Measurements from ENCODE around the gene SRY.
"Not testable (repeated sequence)": the region's sequence is repeated elsewhere in the genome, so short reads cannot be mapped to it uniquely, and the experiment has no call there.

SRY gene

DNA sequence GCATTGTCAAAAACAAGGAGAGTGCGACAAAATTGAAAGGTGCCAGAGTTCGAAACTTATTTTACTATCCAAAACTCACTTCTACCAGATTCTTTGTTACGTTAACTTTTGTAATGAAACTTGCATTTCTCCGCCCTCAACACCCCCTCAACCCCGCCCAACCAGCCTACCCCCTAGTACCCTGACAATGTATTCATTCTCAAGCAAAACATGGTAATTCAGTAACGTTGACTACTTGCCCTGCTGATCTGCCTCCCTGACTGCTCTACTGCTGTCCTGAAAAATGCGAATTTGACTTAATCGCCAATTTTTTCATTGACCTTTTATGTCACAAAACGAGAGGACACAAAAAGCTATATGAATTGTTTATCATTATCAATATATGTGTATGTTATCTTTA is at the start of gene SRY:
Gene SRY, minus strand, starts transcription at position 83 of the 400 bp plus-strand sequence. Its CDS starts 79 bp downstream, at position 4.
- no peak for DNase-seq

DNA sequence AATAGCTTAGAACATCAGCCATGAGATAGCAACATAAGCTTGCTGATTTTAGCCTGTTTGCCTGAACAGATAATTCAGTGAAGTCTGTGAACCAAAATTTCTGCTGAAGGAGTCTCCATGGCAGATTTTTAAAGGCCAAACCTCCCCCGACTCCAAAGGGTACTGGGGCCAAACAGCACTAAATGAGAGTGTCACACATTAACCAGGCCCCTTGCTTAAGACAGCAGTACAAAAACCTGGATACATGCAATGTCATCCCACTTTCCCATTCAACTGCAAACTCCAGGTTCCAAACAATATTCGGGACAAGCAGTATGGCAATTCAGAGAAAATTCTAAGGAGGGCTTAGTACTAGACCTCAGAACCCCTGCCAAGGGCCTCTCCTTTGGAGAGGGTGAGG is 49.6 kb upstream of the SRY start:
- DNase-seq: no peak

DNA sequence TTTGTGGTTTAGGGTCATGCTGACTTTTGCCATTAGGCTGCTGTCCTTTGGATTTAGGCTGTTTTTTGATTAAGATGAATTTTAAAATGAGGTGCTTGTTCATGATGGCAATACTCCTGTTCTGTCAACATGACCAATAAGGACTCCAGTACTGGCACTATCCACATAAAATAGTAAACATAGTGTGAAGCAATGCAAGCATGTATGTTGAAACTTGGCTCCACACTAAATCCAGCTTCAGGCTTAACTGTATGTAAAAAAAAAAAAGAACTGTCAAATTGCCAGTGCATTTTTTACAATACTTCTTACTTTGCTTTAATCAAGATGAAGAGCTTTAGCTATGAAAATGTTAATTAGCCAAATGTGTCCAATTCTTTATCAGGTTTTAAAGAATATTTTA is 47.7 kb upstream of the SRY start:
- no peak for DNase-seq

DNA sequence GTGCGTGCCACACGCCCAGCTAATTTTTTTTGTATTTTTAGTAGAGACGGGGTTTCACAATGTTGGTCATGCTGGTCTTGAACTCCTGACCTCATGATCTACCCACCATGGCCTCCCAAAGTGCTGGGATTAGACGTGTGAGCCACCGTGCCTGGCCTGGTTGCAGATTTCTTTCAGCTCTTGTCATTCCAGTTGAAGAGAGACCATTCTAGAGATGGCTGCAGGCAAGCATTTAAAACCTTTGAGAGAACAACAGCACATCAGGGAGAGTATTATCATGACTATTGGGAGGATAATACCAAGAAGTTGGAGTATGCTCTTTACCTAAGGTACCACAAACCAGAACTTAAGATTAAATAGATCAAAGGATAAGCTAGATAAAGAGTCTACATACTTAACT is 41.0 kb upstream of the SRY start:
- no peak for DNase-seq

DNA sequence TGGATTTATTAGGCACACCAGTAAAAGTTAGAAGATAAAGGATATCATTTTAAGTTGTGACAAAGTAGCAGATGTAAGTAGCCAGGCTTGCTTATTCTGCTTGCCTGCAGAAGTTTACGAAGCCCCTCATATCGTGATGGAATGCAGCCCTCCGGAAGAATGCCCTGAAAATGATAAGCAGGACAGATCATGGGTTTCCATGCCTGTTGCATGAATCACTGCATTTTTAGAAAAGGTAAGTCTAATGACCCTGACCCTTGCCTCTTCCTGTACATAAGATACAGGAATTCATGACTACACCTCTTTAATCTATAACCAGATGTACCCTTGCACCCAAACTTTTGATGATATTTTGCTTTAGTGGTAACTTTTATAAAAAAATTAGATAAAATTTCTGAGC is 37.0 kb upstream of the SRY start:
- no peak for DNase-seq

DNA sequence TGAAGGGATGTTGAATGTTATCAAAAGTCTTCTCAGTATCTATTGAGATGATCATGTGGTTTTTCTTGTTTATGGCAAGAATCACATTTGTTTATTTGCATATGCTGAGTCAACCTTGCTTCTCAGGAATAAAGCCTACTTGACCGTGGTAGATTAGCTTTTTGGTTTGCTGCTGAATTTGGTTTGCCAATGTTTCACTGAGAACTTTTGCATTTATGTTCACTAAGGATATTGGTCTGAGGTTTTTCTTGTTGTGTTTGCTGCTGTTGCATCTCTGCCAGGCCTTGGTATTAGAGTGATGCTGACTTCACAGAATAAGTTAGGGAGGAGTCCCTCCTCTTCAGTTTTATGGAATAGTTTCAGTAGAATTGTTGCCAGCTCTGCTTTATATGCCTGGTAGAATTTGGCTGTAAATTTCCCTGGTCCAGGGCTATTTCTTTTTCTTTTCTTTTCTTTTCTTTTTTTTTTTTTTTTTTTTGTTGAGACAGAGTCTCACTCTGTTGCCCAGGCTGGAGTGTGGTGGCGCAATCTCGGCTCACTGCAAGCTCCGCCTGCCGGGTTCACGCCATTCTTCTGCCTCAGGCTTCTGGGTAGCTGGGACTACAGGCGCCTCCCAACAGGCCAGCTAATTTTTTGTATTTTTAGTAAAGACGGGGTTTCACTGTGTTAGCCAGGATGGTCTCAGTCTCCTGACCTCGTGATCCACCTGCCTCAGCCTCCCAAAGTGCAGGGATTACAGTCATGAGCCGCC is 29.8 kb upstream of the SRY start:
- not testable (repeated sequence) for DNase-seq

DNA sequence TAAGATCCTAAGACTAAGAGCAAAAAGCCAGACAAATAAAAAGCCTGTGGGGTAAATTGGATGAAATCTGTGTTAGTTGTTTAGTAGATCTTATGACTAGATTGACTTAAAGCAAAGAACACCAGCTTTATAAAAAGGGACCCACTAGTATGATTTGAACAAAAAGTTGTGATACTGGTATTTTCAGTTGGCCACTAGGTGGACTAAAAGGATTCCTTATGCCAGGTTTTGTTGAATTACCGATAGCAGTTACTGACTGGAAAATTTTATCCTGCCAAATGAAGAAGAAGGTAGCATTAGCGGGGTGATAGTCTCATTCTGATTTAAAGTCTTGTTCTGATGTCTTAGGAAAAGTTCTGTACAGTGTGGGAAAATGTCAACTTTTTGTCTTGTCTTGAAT is 12.8 kb upstream of the SRY start:
- no peak for DNase-seq

DNA sequence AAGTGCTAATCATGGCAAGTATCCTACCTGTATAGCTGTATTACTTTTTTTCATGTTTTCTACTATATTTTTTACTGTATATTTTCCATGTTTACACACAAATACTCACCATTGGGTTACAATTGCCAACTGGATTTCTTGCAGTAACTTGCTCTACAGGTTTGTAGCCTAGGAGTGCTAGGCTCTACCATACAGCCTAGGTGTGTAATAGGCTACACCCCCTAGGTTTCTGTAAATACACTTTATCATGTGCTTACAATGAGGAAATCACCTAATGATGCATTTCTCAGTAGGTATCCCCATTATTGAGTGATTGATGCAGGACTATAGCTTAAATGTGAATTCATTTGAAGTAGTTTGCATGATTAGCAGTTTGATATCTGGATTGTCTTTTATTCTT is 10.5 kb upstream of the SRY start:
- DNase-seq: no peak

DNA sequence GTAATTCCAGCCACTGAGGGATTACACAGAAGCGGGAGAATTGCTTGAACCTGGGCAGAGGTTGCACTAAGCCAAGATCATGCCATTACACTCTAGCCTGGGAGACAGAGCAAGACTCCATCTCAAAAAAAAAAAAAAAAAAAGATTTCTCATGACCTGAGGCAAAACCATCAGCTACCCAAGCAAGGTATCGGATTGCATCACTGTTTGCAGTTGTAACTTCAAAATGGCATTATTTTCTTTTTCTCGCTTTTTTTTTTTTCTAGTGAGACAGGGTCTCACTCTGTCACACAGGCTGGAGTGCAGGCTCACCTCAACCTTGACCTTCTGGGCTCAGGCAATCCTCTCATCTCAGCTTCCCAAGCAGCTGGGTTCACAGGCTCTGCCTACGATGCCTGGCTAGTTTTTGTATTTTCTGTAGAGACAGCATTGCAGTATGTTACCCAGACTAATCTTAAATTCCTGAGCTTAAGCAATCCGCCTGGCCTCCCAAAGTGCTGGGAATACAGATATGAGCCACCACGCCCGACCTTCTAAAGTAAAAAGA is 9.6 kb upstream of the SRY start:
- no peak for DNase-seq

DNA sequence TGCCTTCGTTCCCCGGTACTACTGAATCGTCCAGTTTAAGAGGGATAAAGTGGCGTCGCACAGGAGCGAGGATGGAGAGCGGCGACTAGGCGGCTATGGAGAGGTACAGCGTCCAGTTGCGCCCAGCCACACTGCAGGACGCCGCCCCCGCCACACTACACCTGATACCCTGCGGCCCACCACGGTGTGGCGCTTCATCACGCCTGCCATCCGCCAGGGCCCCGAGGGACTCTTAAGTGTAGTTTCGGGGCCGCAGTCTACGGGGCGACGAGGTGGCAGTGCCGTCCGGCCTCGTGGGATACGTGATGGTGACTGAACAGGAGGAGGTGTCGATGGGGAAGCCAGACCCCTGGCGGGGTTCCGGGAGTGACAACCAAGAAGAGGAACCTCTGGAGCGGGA is 2.3 kb upstream of the SRY start:
- no peak for DNase-seq

DNA sequence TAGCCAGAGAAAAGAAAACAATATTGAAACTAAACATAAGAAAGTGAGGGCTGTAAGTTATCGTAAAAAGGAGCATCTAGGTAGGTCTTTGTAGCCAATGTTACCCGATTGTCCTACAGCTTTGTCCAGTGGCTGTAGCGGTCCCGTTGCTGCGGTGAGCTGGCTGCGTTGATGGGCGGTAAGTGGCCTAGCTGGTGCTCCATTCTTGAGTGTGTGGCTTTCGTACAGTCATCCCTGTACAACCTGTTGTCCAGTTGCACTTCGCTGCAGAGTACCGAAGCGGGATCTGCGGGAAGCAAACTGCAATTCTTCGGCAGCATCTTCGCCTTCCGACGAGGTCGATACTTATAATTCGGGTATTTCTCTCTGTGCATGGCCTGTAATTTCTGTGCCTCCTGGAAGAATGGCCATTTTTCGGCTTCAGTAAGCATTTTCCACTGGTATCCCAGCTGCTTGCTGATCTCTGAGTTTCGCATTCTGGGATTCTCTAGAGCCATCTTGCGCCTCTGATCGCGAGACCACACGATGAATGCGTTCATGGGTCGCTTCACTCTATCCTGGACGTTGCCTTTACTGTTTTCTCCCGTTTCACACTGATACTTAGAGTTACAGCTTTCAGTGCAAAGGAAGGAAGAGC is 488 bp downstream of the SRY start:
- no peak for DNase-seq

Measured in NCI-H2029 treated with DMSO at 0.1 percent for 48 hours (cell line).